SK-N-SH treated with all-trans-retinoic acid at 6 μM for 48 hours (cell line): ENCODE measurements around the gene CRTAP.
"Not testable (repeated sequence)": the region's sequence is repeated elsewhere in the genome, so short reads cannot be mapped to it uniquely, and the experiment has no call there.

Source experiments
- ATAC-seq: fragments of 200-7000 bp; cut with Tn5 transposase; 3 replicates; pipeline ENCODE4 v1.9.1; 2020; ENCODE audit warnings: mild to moderate bottlenecking, moderate library complexity
- ARNTL ChIP-seq: fragments of 450-650 bp; formaldehyde crosslinking; IDR thresholded peaks from 2 replicates; pipeline ENCODE4 v1.5.0; 2020; ENCODE audit warnings: low read depth, mild to moderate bottlenecking, moderate library complexity, borderline replicate concordance
- BACH2 ChIP-seq: fragments of 250-450 bp; sonication (Bioruptor Pico); IDR thresholded peaks from 2 replicates; pipeline ENCODE4 v1.9.0; 2021; ENCODE audit warnings: mild to moderate bottlenecking, borderline replicate concordance
- CSDC2 ChIP-seq: fragments of 250-450 bp; sonication (Bioruptor Pico); IDR thresholded peaks from 2 replicates; pipeline ENCODE4 v1.5.0; 2020; ENCODE audit warnings: mild to moderate bottlenecking, moderate library complexity
- ESRRG ChIP-seq: fragments of 250-450 bp; sonication (Bioruptor Pico); IDR thresholded peaks from 2 replicates; pipeline ENCODE4 v1.6.1; 2021; ENCODE audit warnings: mild to moderate bottlenecking
- GLIS3 ChIP-seq: fragments of 250-450 bp; sonication (Bioruptor Pico); IDR thresholded peaks from 2 replicates; pipeline ENCODE4 v1.5.0; 2020; ENCODE audit warnings: mild to moderate bottlenecking, moderate library complexity
- ISL1 ChIP-seq: fragments of 250-450 bp; sonication (Bioruptor Pico); IDR thresholded peaks from 2 replicates; pipeline ENCODE4 v2.1.2; 2022; ENCODE audit warnings: mild to moderate bottlenecking, moderate library complexity
- PPARA ChIP-seq: fragments of 250-450 bp; sonication (Bioruptor Pico); IDR thresholded peaks from 2 replicates; pipeline ENCODE4 v1.5.0; 2020; ENCODE audit warnings: mild to moderate bottlenecking, borderline replicate concordance
- RARB ChIP-seq: fragments of 250-450 bp; sonication (Bioruptor Pico); IDR thresholded peaks from 2 replicates; pipeline ENCODE4 v1.8.0; 2021; ENCODE audit warnings: mild to moderate bottlenecking, moderate library complexity
- SNAI2 ChIP-seq: fragments of 250-450 bp; sonication (Bioruptor Pico); IDR thresholded peaks from 2 replicates; pipeline ENCODE4 v1.5.0; 2020; ENCODE audit warnings: mild to moderate bottlenecking, moderate library complexity
- TCF4 ChIP-seq: fragments of 250-450 bp; sonication (Bioruptor Pico); IDR thresholded peaks from 2 replicates; pipeline ENCODE4 v1.8.0; 2021; ENCODE audit warnings: mild to moderate bottlenecking, moderate library complexity, borderline replicate concordance
- TOX ChIP-seq: fragments of 250-450 bp; sonication (Bioruptor Pico); IDR thresholded peaks from 2 replicates; pipeline ENCODE4 v1.8.0; 2021; ENCODE audit warnings: mild to moderate bottlenecking, moderate library complexity, borderline replicate concordance
- ZC3H10 ChIP-seq: fragments of 250-450 bp; sonication (Bioruptor Pico); IDR thresholded peaks from 2 replicates; pipeline ENCODE4 v1.5.1; 2021; ENCODE audit warnings: mild to moderate bottlenecking, moderate library complexity
- ZFP3 ChIP-seq: fragments of 250-450 bp; sonication (Bioruptor Pico); IDR thresholded peaks from 2 replicates; pipeline ENCODE4 v1.5.0; 2020; ENCODE audit warnings: mild to moderate bottlenecking, moderate library complexity
- ZNF565 ChIP-seq: fragments of 450-650 bp; formaldehyde crosslinking; conservative IDR thresholded peaks from 2 replicates; pipeline ENCODE4 v1.5.0; 2020; ENCODE audit warnings: low read depth, mild to moderate bottlenecking, moderate library complexity
- ZNF70 ChIP-seq: fragments of 450-650 bp; formaldehyde crosslinking; IDR thresholded peaks from 2 replicates; pipeline ENCODE4 v1.5.0; 2020; ENCODE audit warnings: mild to moderate bottlenecking, moderate library complexity
- ZNF8 ChIP-seq: fragments of 450-650 bp; formaldehyde crosslinking; IDR thresholded peaks from 2 replicates; pipeline ENCODE4 v1.5.0; 2020; ENCODE audit warnings: mild to moderate bottlenecking, moderate library complexity
- TF ChIP-seq, protein P1 (sequence below): fragments of 250-450 bp; sonication (Bioruptor Pico); IDR thresholded peaks from 2 replicates; pipeline ENCODE4 v1.5.1; 2021; ENCODE audit warnings: mild to moderate bottlenecking, moderate library complexity
- TF ChIP-seq, protein P2 (sequence below): fragments of 250-450 bp; sonication (Bioruptor Pico); IDR thresholded peaks from 2 replicates; pipeline ENCODE4 v1.8.0; 2021; ENCODE audit warnings: low read depth, mild to moderate bottlenecking, moderate library complexity, borderline replicate concordance
- TF ChIP-seq, protein P3 (sequence below): fragments of 250-450 bp; sonication (Bioruptor Pico); IDR thresholded peaks from 2 replicates; pipeline ENCODE4 v1.8.0; 2020; ENCODE audit warnings: mild to moderate bottlenecking, moderate library complexity, borderline replicate concordance

Gene CRTAP

DNA sequence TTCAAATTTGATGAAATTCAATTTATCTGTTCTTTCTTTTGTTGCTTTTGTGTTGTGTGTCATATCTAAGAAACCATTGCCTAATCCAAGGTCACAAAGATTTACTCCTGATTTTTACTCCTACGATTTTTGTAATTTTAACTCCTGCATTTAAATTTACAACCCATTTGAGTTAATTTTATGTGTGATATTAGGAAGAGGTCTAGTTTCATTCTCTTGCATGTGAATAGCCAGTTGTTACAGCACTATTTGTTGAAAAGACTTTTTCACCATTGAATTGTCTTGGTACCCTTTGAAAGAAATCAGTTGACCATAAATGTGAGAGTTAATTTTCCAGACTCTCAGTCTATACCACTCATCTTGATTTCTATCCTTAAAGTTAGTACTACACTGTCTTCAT lies 23.9 kb downstream of the CRTAP start:
- TF ChIP-seq ZNF8 (no peak), BACH2 (CRISPR knock-in tag) (no peak), CSDC2 (no peak), ZNF565 (CRISPR knock-in tag) (no peak), SNAI2 (CRISPR knock-in tag) (no peak), TOX (CRISPR knock-in tag) (no peak), TCF4 (no peak), ISL1 (CRISPR knock-in tag) (no peak), PPARA (CRISPR knock-in tag) (no peak), ESRRG (CRISPR knock-in tag) (no peak), RARB (no peak), GLIS3 (no peak), ARNTL (CRISPR knock-in tag) (no peak)
- TF ChIP-seq, protein P1, sequence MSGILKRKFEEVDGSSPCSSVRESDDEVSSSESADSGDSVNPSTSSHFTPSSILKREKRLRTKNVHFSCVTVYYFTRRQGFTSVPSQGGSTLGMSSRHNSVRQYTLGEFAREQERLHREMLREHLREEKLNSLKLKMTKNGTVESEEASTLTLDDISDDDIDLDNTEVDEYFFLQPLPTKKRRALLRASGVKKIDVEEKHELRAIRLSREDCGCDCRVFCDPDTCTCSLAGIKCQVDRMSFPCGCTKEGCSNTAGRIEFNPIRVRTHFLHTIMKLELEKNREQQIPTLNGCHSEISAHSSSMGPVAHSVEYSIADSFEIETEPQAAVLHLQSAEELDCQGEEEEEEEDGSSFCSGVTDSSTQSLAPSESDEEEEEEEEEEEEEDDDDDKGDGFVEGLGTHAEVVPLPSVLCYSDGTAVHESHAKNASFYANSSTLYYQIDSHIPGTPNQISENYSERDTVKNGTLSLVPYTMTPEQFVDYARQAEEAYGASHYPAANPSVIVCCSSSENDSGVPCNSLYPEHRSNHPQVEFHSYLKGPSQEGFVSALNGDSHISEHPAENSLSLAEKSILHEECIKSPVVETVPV (CRISPR knock-in tag), result no peak
- TF ChIP-seq, protein P2, sequence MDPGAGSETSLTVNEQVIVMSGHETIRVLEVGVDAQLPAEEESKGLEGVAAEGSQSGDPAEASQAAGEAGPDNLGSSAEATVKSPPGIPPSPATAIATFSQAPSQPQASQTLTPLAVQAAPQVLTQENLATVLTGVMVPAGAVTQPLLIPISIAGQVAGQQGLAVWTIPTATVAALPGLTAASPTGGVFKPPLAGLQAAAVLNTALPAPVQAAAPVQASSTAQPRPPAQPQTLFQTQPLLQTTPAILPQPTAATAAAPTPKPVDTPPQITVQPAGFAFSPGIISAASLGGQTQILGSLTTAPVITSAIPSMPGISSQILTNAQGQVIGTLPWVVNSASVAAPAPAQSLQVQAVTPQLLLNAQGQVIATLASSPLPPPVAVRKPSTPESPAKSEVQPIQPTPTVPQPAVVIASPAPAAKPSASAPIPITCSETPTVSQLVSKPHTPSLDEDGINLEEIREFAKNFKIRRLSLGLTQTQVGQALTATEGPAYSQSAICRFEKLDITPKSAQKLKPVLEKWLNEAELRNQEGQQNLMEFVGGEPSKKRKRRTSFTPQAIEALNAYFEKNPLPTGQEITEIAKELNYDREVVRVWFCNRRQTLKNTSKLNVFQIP (CRISPR knock-in tag), result no peak
- TF ChIP-seq, protein P3, sequence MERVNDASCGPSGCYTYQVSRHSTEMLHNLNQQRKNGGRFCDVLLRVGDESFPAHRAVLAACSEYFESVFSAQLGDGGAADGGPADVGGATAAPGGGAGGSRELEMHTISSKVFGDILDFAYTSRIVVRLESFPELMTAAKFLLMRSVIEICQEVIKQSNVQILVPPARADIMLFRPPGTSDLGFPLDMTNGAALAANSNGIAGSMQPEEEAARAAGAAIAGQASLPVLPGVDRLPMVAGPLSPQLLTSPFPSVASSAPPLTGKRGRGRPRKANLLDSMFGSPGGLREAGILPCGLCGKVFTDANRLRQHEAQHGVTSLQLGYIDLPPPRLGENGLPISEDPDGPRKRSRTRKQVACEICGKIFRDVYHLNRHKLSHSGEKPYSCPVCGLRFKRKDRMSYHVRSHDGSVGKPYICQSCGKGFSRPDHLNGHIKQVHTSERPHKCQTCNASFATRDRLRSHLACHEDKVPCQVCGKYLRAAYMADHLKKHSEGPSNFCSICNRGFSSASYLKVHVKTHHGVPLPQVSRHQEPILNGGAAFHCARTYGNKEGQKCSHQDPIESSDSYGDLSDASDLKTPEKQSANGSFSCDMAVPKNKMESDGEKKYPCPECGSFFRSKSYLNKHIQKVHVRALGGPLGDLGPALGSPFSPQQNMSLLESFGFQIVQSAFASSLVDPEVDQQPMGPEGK (CRISPR knock-in tag), result no peak
- TF ChIP-seq, all 23 proteins: peak for 0
- ATAC-seq, result no peak

DNA sequence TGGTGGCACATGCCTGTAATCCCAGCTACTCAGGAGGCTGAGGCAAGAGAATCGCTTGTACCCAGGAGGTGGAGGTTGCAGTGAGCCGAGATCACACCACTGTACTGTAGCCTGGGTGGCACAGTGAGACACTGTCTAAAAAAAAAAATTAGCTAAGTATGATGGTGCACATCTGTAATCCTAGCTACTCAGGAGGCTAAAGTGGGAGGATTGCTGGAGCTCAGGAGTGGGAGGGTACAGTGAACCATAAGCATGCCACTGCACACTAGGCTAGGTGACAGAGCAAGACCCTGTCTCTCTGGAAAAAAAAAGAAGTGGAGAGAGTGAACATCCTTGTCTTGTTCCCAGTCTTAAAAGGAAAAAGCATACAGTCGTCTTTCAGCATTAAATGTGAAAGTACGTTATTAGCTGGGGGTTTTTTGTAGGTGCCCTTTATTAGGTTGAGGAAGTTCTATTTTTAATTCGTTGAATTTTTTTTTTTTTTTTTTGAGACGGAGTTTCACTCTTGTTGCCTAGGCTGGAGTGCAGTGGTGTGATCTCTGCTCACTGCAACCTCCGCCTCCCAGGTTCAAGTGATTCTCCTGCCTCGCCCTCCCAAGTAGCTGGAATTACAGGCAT lies 25.3 kb downstream of the CRTAP start:
- ATAC-seq, result not testable (repeated sequence)

DNA sequence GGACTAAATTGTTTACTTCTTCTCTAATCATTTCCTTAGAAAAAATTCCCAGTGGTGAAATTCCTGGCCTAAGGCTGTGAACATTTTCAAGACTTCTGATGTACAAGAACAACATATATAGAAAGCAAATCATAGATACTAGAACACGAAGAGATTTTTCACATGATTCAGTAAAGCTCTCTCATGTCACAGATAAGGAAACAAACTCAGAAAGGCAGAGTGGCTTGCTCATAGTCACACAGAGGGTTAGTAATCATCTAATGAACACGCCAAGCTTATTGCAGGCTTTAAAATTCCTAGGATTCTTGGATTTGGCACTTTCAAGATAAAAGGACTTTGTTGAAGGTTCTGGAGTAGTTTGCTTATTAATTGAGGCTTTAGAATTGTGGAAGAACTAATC lies 26.2 kb downstream of the CRTAP start:
- TF ChIP-seq, protein P2 (CRISPR knock-in tag), result no peak
- no peak for TF ChIP-seq ZNF565 (CRISPR knock-in tag)
- TF ChIP-seq GLIS3, result no peak
- TF ChIP-seq ZNF8, result no peak
- TF ChIP-seq RARB, result no peak
- no peak for TF ChIP-seq ZNF70 (CRISPR knock-in tag)
- no peak for TF ChIP-seq CSDC2
- no peak for TF ChIP-seq ZFP3 (CRISPR knock-in tag)
- no peak for TF ChIP-seq ZC3H10 (CRISPR knock-in tag)
- TF ChIP-seq ARNTL (CRISPR knock-in tag), result no peak
- TF ChIP-seq, protein P3 (CRISPR knock-in tag), result no peak
- TF ChIP-seq, protein P1 (CRISPR knock-in tag), result no peak
- no peak for TF ChIP-seq BACH2 (CRISPR knock-in tag)
- no peak for TF ChIP-seq ISL1 (CRISPR knock-in tag)
- TF ChIP-seq, all 23 proteins: peak for 0
- ATAC-seq, result no peak
